Measurements from ENCODE around the gene PTPN9. TPM values are rescaled to one million over a fixed set of nuclear protein-coding genes. Genes with fewer than 3 reads are reported as not detected.
"Not testable (repeated sequence)": the region's sequence is repeated elsewhere in the genome, so short reads cannot be mapped to it uniquely, and the experiment has no call there.

Gene PTPN9
- polyA plus RNA-seq, 2 donors: 3.1 to 6.5 TPM

- Histone ChIP-seq H3K9me3 (ENCODE audit: control insufficient read depth in 2 of 2, insufficient read depth in 1 of 2, low read depth in 1 of 2, low read length in 1 of 2) (no peaks in the 10 kb centered on the region), H3K4me1 (ENCODE audit: control insufficient read depth in 2 of 2, insufficient read depth in 2 of 2, low read length in 1 of 2) (peaks cover 0 to 3% of the 10 kb centered on the region in 2 donors), H3K27me3 (ENCODE audit: control insufficient read depth in 1 of 2, insufficient read depth in 2 of 2, low read length in 2 of 2) (no peaks in the 10 kb centered on the region), H3K4me3 (ENCODE audit: low read depth in 1 of 2, low read length in 2 of 2) (no peak overlapping the region), H3K27ac (ENCODE audit: low read depth in 2 of 2, low read length in 1 of 2) (no peak overlapping the region), H3K36me3 (ENCODE audit: control insufficient read depth in 2 of 2, insufficient read depth in 2 of 2, low read length in 1 of 2) (no peaks in the 10 kb centered on the region)
- WGBS, 2 donors: 97 to 98% methylated on average over 5 of the region's 5 CpGs
Measured at GRCh38 chr15:75561888-75562287, 17.2 kb downstream of the PTPN9 start.

DNA sequence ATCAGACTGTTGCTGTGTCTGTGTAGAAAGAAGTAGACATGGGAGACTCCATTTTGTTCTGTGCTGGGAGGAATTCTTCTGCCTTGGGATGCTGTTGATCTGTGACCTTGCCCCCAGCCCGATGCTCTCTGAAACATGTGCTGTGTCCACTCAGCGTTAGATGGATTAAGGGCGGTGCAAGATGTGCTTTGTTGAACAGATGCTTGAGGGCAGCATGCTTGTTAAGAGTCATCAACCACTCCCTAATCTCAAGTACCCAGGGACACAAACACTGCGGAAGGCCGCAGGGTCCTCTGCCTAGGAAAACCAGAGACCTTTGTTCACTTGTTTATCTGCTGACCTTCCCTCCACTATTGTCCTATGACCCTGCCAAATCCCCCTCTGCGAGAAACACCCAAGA, 19.8 kb downstream of the PTPN9 start:
- H3K27ac ChIP-seq (ENCODE audit: low read depth in 2 of 2, low read length in 1 of 2); H3K9me3 ChIP-seq (ENCODE audit: control insufficient read depth in 2 of 2, insufficient read depth in 1 of 2, low read depth in 1 of 2, low read length in 1 of 2); H3K4me1 ChIP-seq (ENCODE audit: control insufficient read depth in 2 of 2, insufficient read depth in 2 of 2, low read length in 1 of 2); H3K36me3 ChIP-seq (ENCODE audit: control insufficient read depth in 2 of 2, insufficient read depth in 2 of 2, low read length in 1 of 2); H3K27me3 ChIP-seq (ENCODE audit: control insufficient read depth in 1 of 2, insufficient read depth in 2 of 2, low read length in 2 of 2); H3K4me3 ChIP-seq (ENCODE audit: low read depth in 1 of 2, low read length in 2 of 2): not testable (repeated sequence)
- 75 to 81% methylated on average over 5 to 6 of the region's 6 CpGs for WGBS, 2 donors

GRCh38 chr15:75558955-75559354, 20.2 kb downstream of the PTPN9 start:
- H3K27ac ChIP-seq (ENCODE audit: low read depth in 2 of 2, low read length in 1 of 2); H3K36me3 ChIP-seq (ENCODE audit: control insufficient read depth in 2 of 2, insufficient read depth in 2 of 2, low read length in 1 of 2); H3K4me3 ChIP-seq (ENCODE audit: low read depth in 1 of 2, low read length in 2 of 2); H3K9me3 ChIP-seq (ENCODE audit: control insufficient read depth in 2 of 2, insufficient read depth in 1 of 2, low read depth in 1 of 2, low read length in 1 of 2); H3K27me3 ChIP-seq (ENCODE audit: control insufficient read depth in 1 of 2, insufficient read depth in 2 of 2, low read length in 2 of 2); H3K4me1 ChIP-seq (ENCODE audit: control insufficient read depth in 2 of 2, insufficient read depth in 2 of 2, low read length in 1 of 2): not testable (repeated sequence)
- WGBS, 2 donors: 94 to 95% methylated on average over 25 to 28 of the region's 28 CpGs

DNA sequence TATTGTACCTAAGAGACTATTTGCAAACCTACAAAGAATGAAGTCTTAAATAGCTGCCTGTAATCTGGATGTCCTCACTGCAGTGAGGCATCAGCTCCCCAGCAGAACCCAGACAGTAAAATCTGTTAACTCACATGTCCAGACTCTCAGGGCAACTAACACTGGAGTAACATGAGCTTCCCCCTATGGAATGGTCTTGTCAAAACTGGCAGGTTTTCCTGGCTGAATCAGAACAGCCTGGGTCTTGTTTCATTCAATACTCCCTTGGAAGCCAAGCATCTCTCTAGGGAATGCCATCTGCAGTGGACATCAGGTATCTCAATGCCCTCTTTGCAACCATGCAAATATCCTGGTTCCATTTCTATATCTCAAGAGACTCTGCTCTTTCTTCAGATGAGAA, 24.4 kb downstream of the PTPN9 start:
- Histone ChIP-seq H3K9me3 (ENCODE audit: control insufficient read depth in 2 of 2, insufficient read depth in 1 of 2, low read depth in 1 of 2, low read length in 1 of 2) (no peaks in the 10 kb centered on the region), H3K4me1 (ENCODE audit: control insufficient read depth in 2 of 2, insufficient read depth in 2 of 2, low read length in 1 of 2) (no peaks in the 10 kb centered on the region), H3K27me3 (ENCODE audit: control insufficient read depth in 1 of 2, insufficient read depth in 2 of 2, low read length in 2 of 2) (no peaks in the 10 kb centered on the region), H3K36me3 (ENCODE audit: control insufficient read depth in 2 of 2, insufficient read depth in 2 of 2, low read length in 1 of 2) (no peaks in the 10 kb centered on the region), H3K4me3 (ENCODE audit: low read depth in 1 of 2, low read length in 2 of 2) (no peak overlapping the region), H3K27ac (ENCODE audit: low read depth in 2 of 2, low read length in 1 of 2) (no peak overlapping the region)

DNA sequence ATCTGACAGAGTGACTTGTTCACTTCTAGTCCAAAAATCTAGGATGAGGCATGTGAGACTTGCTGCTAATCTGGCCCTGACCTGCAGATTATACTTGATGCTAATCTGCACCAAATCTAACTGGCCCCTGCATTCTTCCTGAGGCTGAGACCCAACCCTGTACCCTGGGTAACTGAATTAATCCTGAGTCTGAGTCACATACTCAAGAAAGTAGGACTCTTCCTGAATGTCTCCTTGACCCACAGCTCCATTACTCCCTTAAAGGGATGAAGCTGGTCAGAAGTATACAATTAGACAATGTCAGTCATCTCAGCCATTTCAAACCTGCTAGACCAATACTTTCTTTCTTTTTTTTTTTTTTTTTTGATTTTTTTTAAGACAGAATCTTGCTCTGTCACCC, 25.5 kb downstream of the PTPN9 start:
- no peaks in the 10 kb centered on the region for H3K4me1 ChIP-seq (ENCODE audit: control insufficient read depth in 2 of 2, insufficient read depth in 2 of 2, low read length in 1 of 2)
- H3K4me3 ChIP-seq (ENCODE audit: low read depth in 1 of 2, low read length in 2 of 2): no peak overlapping the region
- no peaks in the 10 kb centered on the region for H3K9me3 ChIP-seq (ENCODE audit: control insufficient read depth in 2 of 2, insufficient read depth in 1 of 2, low read depth in 1 of 2, low read length in 1 of 2)
- H3K27me3 ChIP-seq (ENCODE audit: control insufficient read depth in 1 of 2, insufficient read depth in 2 of 2, low read length in 2 of 2): no peaks in the 10 kb centered on the region
- H3K27ac ChIP-seq (ENCODE audit: low read depth in 2 of 2, low read length in 1 of 2): no peak overlapping the region
- no peaks in the 10 kb centered on the region for H3K36me3 ChIP-seq (ENCODE audit: control insufficient read depth in 2 of 2, insufficient read depth in 2 of 2, low read length in 1 of 2)

DNA sequence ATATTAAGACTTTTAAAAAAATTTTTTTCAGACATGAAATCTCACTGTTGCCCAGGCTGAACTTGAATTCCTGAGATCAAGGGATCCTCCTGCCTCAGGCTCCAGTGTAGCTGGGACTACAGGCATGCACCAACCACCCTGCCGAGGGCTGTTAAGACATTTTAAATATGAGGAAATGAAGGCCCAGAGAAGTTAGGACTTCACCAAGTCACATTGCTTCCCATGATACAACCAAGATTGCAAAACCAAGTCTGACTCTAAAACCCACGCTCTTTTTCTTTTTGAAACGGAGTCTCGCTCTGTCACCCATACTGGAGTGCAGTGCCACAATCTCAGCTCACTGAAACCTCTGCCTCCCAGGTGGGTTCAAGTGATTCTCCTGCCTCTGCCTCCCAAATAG, 28.0 kb downstream of the PTPN9 start:
- Histone ChIP-seq H3K27ac (ENCODE audit: low read depth in 2 of 2, low read length in 1 of 2) (no peak overlapping the region), H3K36me3 (ENCODE audit: control insufficient read depth in 2 of 2, insufficient read depth in 2 of 2, low read length in 1 of 2) (no peaks in the 10 kb centered on the region), H3K4me1 (ENCODE audit: control insufficient read depth in 2 of 2, insufficient read depth in 2 of 2, low read length in 1 of 2) (no peaks in the 10 kb centered on the region), H3K27me3 (ENCODE audit: control insufficient read depth in 1 of 2, insufficient read depth in 2 of 2, low read length in 2 of 2) (no peaks in the 10 kb centered on the region), H3K9me3 (ENCODE audit: control insufficient read depth in 2 of 2, insufficient read depth in 1 of 2, low read depth in 1 of 2, low read length in 1 of 2) (no peaks in the 10 kb centered on the region), H3K4me3 (ENCODE audit: low read depth in 1 of 2, low read length in 2 of 2) (no peak overlapping the region)
- WGBS, 2 donors: 88 to 90% methylated on average over 4 of the region's 4 CpGs

GRCh38 chr15:75545064-75545463, 34.1 kb downstream of the PTPN9 start:
- Histone ChIP-seq H3K27ac (ENCODE audit: low read depth in 2 of 2, low read length in 1 of 2) (no peak overlapping the region), H3K9me3 (ENCODE audit: control insufficient read depth in 2 of 2, insufficient read depth in 1 of 2, low read depth in 1 of 2, low read length in 1 of 2) (no peaks in the 10 kb centered on the region), H3K27me3 (ENCODE audit: control insufficient read depth in 1 of 2, insufficient read depth in 2 of 2, low read length in 2 of 2) (no peaks in the 10 kb centered on the region), H3K4me1 (ENCODE audit: control insufficient read depth in 2 of 2, insufficient read depth in 2 of 2, low read length in 1 of 2) (no peaks in the 10 kb centered on the region), H3K4me3 (ENCODE audit: low read depth in 1 of 2, low read length in 2 of 2) (no peak overlapping the region), H3K36me3 (ENCODE audit: control insufficient read depth in 2 of 2, insufficient read depth in 2 of 2, low read length in 1 of 2) (no peaks in the 10 kb centered on the region)
- 80 to 90% methylated on average over 1 of the region's 1 CpG for WGBS, 2 donors

DNA sequence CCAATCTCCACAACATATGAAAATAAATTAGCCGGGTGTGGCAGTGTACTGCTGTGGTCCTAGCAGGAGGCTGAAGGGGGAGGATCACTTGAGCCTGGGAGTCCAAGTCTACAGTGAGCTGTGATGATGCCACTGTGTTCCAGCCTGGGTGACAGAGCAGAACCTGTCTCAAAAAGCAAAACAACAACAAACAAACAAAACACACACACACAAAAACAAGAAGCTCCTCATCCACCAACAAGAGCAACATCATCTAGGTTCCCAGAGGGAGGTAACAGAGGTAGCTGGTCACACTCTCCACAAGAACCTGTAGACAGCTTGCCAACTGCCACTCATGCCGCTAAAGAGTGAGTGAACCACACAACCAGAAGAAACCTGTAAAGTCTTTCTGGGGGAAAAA, 34.8 kb downstream of the PTPN9 start:
- WGBS, 2 donors: 84 to 89% methylated on average over 2 of the region's 2 CpGs
- Histone ChIP-seq H3K9me3 (ENCODE audit: control insufficient read depth in 2 of 2, insufficient read depth in 1 of 2, low read depth in 1 of 2, low read length in 1 of 2) (no peaks in the 10 kb centered on the region), H3K36me3 (ENCODE audit: control insufficient read depth in 2 of 2, insufficient read depth in 2 of 2, low read length in 1 of 2) (no peaks in the 10 kb centered on the region), H3K27ac (ENCODE audit: low read depth in 2 of 2, low read length in 1 of 2) (no peak overlapping the region), H3K4me3 (ENCODE audit: low read depth in 1 of 2, low read length in 2 of 2) (no peak overlapping the region), H3K4me1 (ENCODE audit: control insufficient read depth in 2 of 2, insufficient read depth in 2 of 2, low read length in 1 of 2) (no peaks in the 10 kb centered on the region), H3K27me3 (ENCODE audit: control insufficient read depth in 1 of 2, insufficient read depth in 2 of 2, low read length in 2 of 2) (no peaks in the 10 kb centered on the region)

- not testable (repeated sequence) for H3K36me3 ChIP-seq (ENCODE audit: control insufficient read depth in 2 of 2, insufficient read depth in 2 of 2, low read length in 1 of 2); H3K9me3 ChIP-seq (ENCODE audit: control insufficient read depth in 2 of 2, insufficient read depth in 1 of 2, low read depth in 1 of 2, low read length in 1 of 2); H3K27ac ChIP-seq (ENCODE audit: low read depth in 2 of 2, low read length in 1 of 2); H3K4me1 ChIP-seq (ENCODE audit: control insufficient read depth in 2 of 2, insufficient read depth in 2 of 2, low read length in 1 of 2); H3K4me3 ChIP-seq (ENCODE audit: low read depth in 1 of 2, low read length in 2 of 2); H3K27me3 ChIP-seq (ENCODE audit: control insufficient read depth in 1 of 2, insufficient read depth in 2 of 2, low read length in 2 of 2)
- 77 to 86% methylated on average over 4 to 5 of the region's 6 CpGs for WGBS, 2 donors
Measured at GRCh38 chr15:75542949-75543545, 36.1 kb downstream of the PTPN9 start.

GRCh38 chr15:75542386-75542797, 36.7 kb downstream of the PTPN9 start:
- Histone ChIP-seq H3K27ac (ENCODE audit: low read depth in 2 of 2, low read length in 1 of 2) (no peak overlapping the region), H3K9me3 (ENCODE audit: control insufficient read depth in 2 of 2, insufficient read depth in 1 of 2, low read depth in 1 of 2, low read length in 1 of 2) (no peaks in the 10 kb centered on the region), H3K36me3 (ENCODE audit: control insufficient read depth in 2 of 2, insufficient read depth in 2 of 2, low read length in 1 of 2) (no peaks in the 10 kb centered on the region), H3K4me1 (ENCODE audit: control insufficient read depth in 2 of 2, insufficient read depth in 2 of 2, low read length in 1 of 2) (no peaks in the 10 kb centered on the region), H3K27me3 (ENCODE audit: control insufficient read depth in 1 of 2, insufficient read depth in 2 of 2, low read length in 2 of 2) (no peaks in the 10 kb centered on the region), H3K4me3 (ENCODE audit: low read depth in 1 of 2, low read length in 2 of 2) (no peak overlapping the region)
- 50 to 72% methylated on average over 2 of the region's 2 CpGs for WGBS, 2 donors

Data from esophagus (tissue), 2 donors.